ENCODE results near the gene ORM1.
A peak's percentile ranks its signal among the peaks of the same experiment; 100 is the strongest.

ORM1 gene

GRCh38 chr9:114334490-114334889, 11.6 kb downstream of the ORM1 start:
- no peaks in the 10 kb centered on the region for H3K27me3 Mint-ChIP-seq
- no peak for ATAC-seq
- no peak overlapping the region for H3K27ac Mint-ChIP-seq
- H3K4me3 Mint-ChIP-seq: no peak overlapping the region
- H3K36me3 Mint-ChIP-seq (ENCODE audit: low read depth): peaks cover 38% of the 10 kb centered on the region
- H3K9me3 Mint-ChIP-seq: peaks cover 4% of the 10 kb centered on the region
- no peak for DNase-seq
- H3K4me1 Mint-ChIP-seq: peaks cover 16% of the 10 kb centered on the region

- no peak for DNase-seq
- no peak overlapping the region for H3K4me3 Mint-ChIP-seq
- no peaks in the 10 kb centered on the region for H3K27me3 Mint-ChIP-seq
- no peak for ATAC-seq
- peaks cover 22% of the 10 kb centered on the region for H3K4me1 Mint-ChIP-seq
- peaks cover 4% of the 10 kb centered on the region for H3K9me3 Mint-ChIP-seq
- H3K36me3 Mint-ChIP-seq (ENCODE audit: low read depth): peaks cover 46% of the 10 kb centered on the region
- H3K27ac Mint-ChIP-seq: no peak overlapping the region
Measured at GRCh38 chr9:114335745-114336144, 12.8 kb downstream of the ORM1 start.

- H3K27me3 Mint-ChIP-seq: no peaks in the 10 kb centered on the region
Measured at GRCh38 chr9:114336157-114336556, 13.3 kb downstream of the ORM1 start.

DNA sequence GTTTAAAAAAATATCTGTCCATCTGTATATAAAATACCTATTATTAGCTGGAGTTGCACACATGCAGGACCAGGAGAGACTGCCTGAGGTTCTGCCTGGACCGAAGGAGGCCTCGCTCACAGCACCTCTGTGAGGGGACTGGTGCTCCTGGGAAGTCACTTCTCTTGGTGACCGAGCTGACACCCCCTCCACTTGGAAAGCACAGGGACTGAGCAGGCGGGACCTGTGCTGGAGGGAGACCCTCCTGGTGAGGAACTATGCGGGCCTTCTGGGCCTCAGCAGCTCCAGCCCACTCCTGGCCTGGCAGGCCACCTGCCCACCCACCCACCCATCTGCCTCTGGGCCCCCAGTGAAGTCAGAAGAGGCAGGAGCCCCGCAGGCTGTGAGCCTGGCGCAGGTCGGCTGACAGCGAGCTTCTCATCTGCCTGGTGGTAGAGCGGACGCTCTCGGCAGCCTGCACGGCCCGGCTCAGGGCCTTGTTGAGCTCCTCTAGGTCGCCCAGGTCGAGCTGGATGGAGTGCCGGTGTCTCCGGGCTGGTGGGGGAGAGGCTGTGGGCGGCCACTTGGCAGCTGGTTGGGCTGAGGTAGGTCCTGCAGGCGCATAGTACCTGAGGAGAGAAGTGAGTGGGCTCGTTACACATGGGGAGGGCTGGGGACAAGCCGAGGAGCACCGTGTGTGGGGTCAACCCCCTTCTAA, 13.9 kb downstream of the ORM1 start:
- Mint-ChIP-seq H3K4me1 (peaks cover 15% of the 10 kb centered on the region), H3K36me3 (ENCODE audit: low read depth) (peaks cover 57% of the 10 kb centered on the region), H3K27me3 (no peaks in the 10 kb centered on the region), H3K4me3 (no peak overlapping the region), H3K27ac (no peak overlapping the region), H3K9me3 (peaks cover 4% of the 10 kb centered on the region)
- DNase-seq (no peak), ATAC-seq (no peak)

More at GRCh38 chr9:114336157-114336556, 13.3 kb downstream of the ORM1 start:
- Mint-ChIP-seq H3K4me3 (no peak overlapping the region), H3K36me3 (ENCODE audit: low read depth) (peaks cover 50% of the 10 kb centered on the region), H3K27ac (no peak overlapping the region), H3K9me3 (peaks cover 4% of the 10 kb centered on the region), H3K4me1 (peaks cover 18% of the 10 kb centered on the region)
- DNase-seq (no peak), ATAC-seq (no peak)

GRCh38 chr9:114338187-114338586, 15.3 kb downstream of the ORM1 start:
- no peaks in the 10 kb centered on the region for H3K27me3 Mint-ChIP-seq
- H3K9me3 Mint-ChIP-seq: peaks cover 4% of the 10 kb centered on the region
- no peak overlapping the region for H3K4me3 Mint-ChIP-seq
- peaks cover 65% of the 10 kb centered on the region for H3K36me3 Mint-ChIP-seq (ENCODE audit: low read depth)
- peak overlapping the region; percentile 40 for H3K27ac Mint-ChIP-seq
- DNase-seq (no peak), ATAC-seq (no peak)
- H3K4me1 Mint-ChIP-seq: peaks cover 15% of the 10 kb centered on the region

DNA sequence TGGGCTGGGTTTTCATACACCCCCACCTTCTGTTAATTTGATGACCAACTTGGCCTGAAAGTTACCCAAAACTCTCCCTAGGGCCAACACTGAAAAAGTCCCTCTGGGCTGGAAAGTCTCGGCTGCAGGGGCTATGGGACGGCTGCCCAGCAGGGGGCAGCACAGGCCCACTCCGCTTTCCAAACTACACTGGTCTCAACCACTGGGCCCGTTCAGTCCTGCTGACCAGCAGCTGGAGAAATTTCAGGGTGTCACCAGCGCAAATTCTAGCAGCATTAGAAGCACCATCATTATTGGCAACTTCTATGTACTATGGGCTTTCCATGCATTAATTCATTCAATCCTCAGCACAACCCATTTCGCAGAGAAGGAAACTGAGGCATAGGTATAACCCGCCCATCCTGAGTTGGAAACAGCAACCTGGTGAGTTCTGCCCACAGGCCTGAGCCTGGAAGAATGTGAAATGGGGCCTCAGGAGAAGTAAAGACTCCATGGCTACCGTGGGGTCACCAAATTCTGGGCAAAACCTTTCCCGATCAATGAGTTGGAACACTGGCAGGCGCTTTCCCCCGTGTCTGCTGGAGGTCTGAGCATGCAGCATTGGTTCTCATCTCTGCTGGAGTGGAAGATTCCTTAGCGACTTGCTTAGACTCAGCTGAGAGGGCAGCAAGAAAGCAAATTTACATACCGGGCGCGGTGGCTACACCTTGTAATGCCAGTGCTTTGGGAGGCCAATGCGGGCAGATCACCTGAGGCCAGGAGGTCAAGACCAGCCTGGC, 16.4 kb downstream of the ORM1 start:
- DNase-seq (peak; percentile 75), ATAC-seq (peak; percentile 63)
- Mint-ChIP-seq H3K9me3 (peaks cover 4% of the 10 kb centered on the region), H3K4me3 (no peak overlapping the region), H3K27me3 (no peaks in the 10 kb centered on the region), H3K4me1 (peaks cover 15% of the 10 kb centered on the region), H3K36me3 (ENCODE audit: low read depth) (peaks cover 75% of the 10 kb centered on the region), H3K27ac (peak overlapping the region; percentile 31)

GRCh38 chr9:114341152-114341830, 18.4 kb downstream of the ORM1 start:
- Mint-ChIP-seq H3K27ac (peak overlapping the region; percentile 66), H3K36me3 (ENCODE audit: low read depth) (peaks cover 74% of the 10 kb centered on the region), H3K9me3 (no peaks in the 10 kb centered on the region), H3K4me3 (no peak overlapping the region), H3K27me3 (no peaks in the 10 kb centered on the region), H3K4me1 (peaks cover 19% of the 10 kb centered on the region)
- no peak for ATAC-seq
- no peak for DNase-seq

DNA sequence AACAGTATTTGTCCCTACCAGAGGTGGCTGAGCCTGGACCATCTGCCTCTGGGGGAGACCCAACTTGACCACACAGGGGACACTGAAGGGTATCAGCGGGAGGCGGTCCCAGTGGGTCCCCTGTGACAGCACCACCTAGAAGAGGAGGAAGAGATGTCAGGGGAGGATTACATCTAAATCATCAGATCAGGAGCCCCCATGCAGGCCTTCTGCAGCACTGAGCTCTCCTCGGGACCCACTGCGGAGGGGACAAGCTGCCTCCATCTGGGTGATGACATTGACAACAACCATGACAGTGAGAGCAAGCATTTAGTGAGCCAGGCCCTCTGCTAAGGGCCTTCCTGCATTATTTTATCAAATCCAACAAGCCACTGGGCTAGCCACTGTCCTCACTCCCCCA, 19.1 kb downstream of the ORM1 start:
- peaks cover 75% of the 10 kb centered on the region for H3K36me3 Mint-ChIP-seq (ENCODE audit: low read depth)
- H3K9me3 Mint-ChIP-seq: no peaks in the 10 kb centered on the region
- ATAC-seq (no peak), DNase-seq (no peak)
- no peaks in the 10 kb centered on the region for H3K27me3 Mint-ChIP-seq
- H3K4me1 Mint-ChIP-seq: peaks cover 26% of the 10 kb centered on the region
- H3K4me3 Mint-ChIP-seq: no peak overlapping the region
- H3K27ac Mint-ChIP-seq: peak overlapping the region; percentile 10

DNA sequence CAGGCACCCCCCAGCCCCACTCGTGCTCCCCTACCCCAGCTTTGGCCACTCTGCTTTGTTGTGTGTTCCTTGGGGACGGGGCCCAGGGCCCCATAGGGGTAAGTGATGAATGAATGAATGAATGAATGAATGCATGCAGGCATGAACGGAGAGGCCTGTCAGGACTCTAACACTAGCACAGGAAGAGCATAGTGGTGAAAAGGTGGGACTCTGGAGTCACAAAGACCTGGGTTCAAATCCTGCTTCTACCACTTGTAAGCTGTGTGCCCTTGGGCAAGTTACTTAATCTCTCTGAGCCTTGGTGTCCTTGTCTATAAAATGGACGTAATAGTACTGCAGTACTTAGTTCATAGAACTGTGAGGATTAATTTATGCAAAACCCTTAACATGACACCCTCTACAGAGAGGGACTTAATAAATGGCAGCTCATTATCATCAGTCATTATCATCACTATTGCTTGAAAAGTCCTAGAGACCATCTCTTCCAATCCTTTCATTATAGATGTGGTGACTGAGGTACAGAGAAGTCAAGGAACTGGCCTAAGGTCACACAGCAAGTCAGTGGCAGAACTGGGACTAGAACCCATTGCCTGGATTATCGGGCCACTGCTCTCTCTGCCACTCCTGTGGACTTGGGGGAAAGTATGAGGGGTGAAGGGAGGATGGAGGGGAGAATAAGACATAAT, 20.0 kb downstream of the ORM1 start:
- Mint-ChIP-seq H3K4me1 (peaks cover 34% of the 10 kb centered on the region), H3K9me3 (no peaks in the 10 kb centered on the region), H3K27me3 (no peaks in the 10 kb centered on the region), H3K27ac (peak overlapping the region; percentile 23), H3K36me3 (ENCODE audit: low read depth) (peaks cover 74% of the 10 kb centered on the region), H3K4me3 (no peak overlapping the region)
- ATAC-seq (no peak), DNase-seq (no peak)

- H3K4me1 Mint-ChIP-seq: peaks cover 41% of the 10 kb centered on the region
- H3K27me3 Mint-ChIP-seq: no peaks in the 10 kb centered on the region
- H3K4me3 Mint-ChIP-seq: no peak overlapping the region
- no peak for DNase-seq
- no peaks in the 10 kb centered on the region for H3K9me3 Mint-ChIP-seq
- ATAC-seq: no peak
- H3K27ac Mint-ChIP-seq: peak overlapping the region; percentile 35
- peaks cover 78% of the 10 kb centered on the region for H3K36me3 Mint-ChIP-seq (ENCODE audit: low read depth)
Measured at GRCh38 chr9:114343471-114344187, 20.7 kb downstream of the ORM1 start.

- no peaks in the 10 kb centered on the region for H3K27me3 Mint-ChIP-seq
- peak overlapping the region; percentile 57 for H3K27ac Mint-ChIP-seq
- H3K4me3 Mint-ChIP-seq: no peak overlapping the region
- peaks cover 42% of the 10 kb centered on the region for H3K4me1 Mint-ChIP-seq
- no peak for DNase-seq
- H3K9me3 Mint-ChIP-seq: no peaks in the 10 kb centered on the region
- ATAC-seq: no peak
- H3K36me3 Mint-ChIP-seq (ENCODE audit: low read depth): peaks cover 76% of the 10 kb centered on the region
Measured at GRCh38 chr9:114344188-114344566, 21.3 kb downstream of the ORM1 start.

GRCh38 chr9:114344692-114345091, 21.8 kb downstream of the ORM1 start:
- Mint-ChIP-seq H3K4me3 (no peak overlapping the region), H3K27ac (peak overlapping the region; percentile 57), H3K36me3 (ENCODE audit: low read depth) (peaks cover 81% of the 10 kb centered on the region), H3K27me3 (no peaks in the 10 kb centered on the region), H3K9me3 (no peaks in the 10 kb centered on the region), H3K4me1 (peaks cover 43% of the 10 kb centered on the region)
- no peak for ATAC-seq
- DNase-seq: no peak

DNA sequence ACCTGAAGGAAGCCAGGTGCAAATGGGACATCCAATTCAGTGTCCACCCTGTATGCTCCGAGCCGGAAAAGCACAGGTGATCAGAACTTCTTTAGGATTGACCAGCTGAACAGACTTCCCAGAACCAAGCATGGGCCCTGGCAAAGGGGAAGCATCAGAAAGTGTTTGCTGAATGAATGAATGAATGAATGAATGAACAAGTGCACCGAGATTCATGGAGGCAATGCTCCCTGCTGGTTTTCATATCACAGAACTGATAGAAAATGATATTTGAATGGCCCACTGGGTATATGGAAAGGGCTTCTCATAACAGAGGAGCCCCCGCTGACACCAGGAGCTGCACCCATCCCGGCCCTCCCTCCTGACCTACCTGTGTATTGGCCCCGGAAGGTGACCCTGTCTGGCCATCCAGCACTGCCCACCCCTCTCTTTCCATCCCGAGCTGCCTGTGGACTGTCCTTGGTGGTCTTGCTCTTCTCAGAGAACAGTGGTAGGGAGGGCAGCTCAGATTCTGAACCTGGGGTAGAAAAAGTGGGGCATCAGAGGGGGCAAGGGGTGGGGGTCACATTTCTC, 22.7 kb downstream of the ORM1 start:
- Mint-ChIP-seq H3K9me3 (no peaks in the 10 kb centered on the region), H3K27ac (peak overlapping the region; percentile 86), H3K36me3 (ENCODE audit: low read depth) (peaks cover 83% of the 10 kb centered on the region), H3K4me1 (peaks cover 48% of the 10 kb centered on the region), H3K27me3 (no peaks in the 10 kb centered on the region), H3K4me3 (no peak overlapping the region)
- DNase-seq (no peak), ATAC-seq (no peak)

DNA sequence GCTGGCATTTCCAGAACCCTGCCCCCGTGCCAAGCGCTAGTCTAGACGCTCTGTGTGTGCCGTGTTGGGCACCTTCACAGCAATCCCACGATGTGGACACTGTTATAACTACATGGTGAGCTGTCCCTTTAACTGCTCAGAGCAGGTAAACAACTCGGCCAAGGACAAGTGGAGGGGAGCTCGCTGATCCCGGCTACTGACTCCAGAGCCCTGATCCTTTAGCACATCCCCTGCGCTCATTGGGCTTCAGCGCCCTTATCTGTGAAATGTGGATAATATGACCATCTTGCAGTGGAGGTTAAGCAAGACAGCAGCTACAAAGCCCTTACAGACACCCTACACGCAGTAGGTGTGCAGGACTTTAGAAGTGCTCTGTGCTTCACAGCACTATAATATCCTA, 23.2 kb downstream of the ORM1 start:
- peaks cover 53% of the 10 kb centered on the region for H3K4me1 Mint-ChIP-seq
- H3K27me3 Mint-ChIP-seq: no peaks in the 10 kb centered on the region
- peaks cover 83% of the 10 kb centered on the region for H3K36me3 Mint-ChIP-seq (ENCODE audit: low read depth)
- peak overlapping the region; percentile 86 for H3K27ac Mint-ChIP-seq
- H3K9me3 Mint-ChIP-seq: no peaks in the 10 kb centered on the region
- DNase-seq (no peak), ATAC-seq (no peak)
- H3K4me3 Mint-ChIP-seq: no peak overlapping the region

Data from activated naive CD8-positive, alpha-beta T cell treated with anti-CD3 and anti-CD28 coated beads, Interleukin-2, amount 50 U/mL, for 24 hours (primary cell).